ENCODE results near the gene SYNM.

Gene SYNM

GRCh38 chr15:99145778-99146177 lies 40.9 kb downstream of the SYNM start:
- no peak for ATAC-seq
- TF ChIP-seq ZNF565 (CRISPR knock-in tag; conservative IDR thresholded peaks at IDR 0.05; ENCODE audit: low read depth) = no peak
- TF ChIP-seq ISL1 (CRISPR knock-in tag; IDR thresholded peaks at IDR 0.05) = no peak
- no peak for TF ChIP-seq ZNF8 (CRISPR knock-in tag; IDR thresholded peaks at IDR 0.05)
- no peak for TF ChIP-seq ZC3H10 (CRISPR knock-in tag; IDR thresholded peaks at IDR 0.05)
- TF ChIP-seq, protein P1, sequence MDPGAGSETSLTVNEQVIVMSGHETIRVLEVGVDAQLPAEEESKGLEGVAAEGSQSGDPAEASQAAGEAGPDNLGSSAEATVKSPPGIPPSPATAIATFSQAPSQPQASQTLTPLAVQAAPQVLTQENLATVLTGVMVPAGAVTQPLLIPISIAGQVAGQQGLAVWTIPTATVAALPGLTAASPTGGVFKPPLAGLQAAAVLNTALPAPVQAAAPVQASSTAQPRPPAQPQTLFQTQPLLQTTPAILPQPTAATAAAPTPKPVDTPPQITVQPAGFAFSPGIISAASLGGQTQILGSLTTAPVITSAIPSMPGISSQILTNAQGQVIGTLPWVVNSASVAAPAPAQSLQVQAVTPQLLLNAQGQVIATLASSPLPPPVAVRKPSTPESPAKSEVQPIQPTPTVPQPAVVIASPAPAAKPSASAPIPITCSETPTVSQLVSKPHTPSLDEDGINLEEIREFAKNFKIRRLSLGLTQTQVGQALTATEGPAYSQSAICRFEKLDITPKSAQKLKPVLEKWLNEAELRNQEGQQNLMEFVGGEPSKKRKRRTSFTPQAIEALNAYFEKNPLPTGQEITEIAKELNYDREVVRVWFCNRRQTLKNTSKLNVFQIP (CRISPR knock-in tag; IDR thresholded peaks at IDR 0.05; ENCODE audit: borderline replicate concordance, low read depth) = no peak
- no peak for TF ChIP-seq TCF4 (CRISPR knock-in tag; IDR thresholded peaks at IDR 0.05; ENCODE audit: borderline replicate concordance)
- TF ChIP-seq, protein P2, sequence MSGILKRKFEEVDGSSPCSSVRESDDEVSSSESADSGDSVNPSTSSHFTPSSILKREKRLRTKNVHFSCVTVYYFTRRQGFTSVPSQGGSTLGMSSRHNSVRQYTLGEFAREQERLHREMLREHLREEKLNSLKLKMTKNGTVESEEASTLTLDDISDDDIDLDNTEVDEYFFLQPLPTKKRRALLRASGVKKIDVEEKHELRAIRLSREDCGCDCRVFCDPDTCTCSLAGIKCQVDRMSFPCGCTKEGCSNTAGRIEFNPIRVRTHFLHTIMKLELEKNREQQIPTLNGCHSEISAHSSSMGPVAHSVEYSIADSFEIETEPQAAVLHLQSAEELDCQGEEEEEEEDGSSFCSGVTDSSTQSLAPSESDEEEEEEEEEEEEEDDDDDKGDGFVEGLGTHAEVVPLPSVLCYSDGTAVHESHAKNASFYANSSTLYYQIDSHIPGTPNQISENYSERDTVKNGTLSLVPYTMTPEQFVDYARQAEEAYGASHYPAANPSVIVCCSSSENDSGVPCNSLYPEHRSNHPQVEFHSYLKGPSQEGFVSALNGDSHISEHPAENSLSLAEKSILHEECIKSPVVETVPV (CRISPR knock-in tag; IDR thresholded peaks at IDR 0.05) = no peak
- TF ChIP-seq CREB5 (CRISPR knock-in tag; IDR thresholded peaks at IDR 0.05; ENCODE audit: low read depth) = no peak
- no peak for TF ChIP-seq ARNTL (CRISPR knock-in tag; IDR thresholded peaks at IDR 0.05; ENCODE audit: borderline replicate concordance, low read depth)
- no peak for TF ChIP-seq RARB (CRISPR knock-in tag; IDR thresholded peaks at IDR 0.05)

DNA sequence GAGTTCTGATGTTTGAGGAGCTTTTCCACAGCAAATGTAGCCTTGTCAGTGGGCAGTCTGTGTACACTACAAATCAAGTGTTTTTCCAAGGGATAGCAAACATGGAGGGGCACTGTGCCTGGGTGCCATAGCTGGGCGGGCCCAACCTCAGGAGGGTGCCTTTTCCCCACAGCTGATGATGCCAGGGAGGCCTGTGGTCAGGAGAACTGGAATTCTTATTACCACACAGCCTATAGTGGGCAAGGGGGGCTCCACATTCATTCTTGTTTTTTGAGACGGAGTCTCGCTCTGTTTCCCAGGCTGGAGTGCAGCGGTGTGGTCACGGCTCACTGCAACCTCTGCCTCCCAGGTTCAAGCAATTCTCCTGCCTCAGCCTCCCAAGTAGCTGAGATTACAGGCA lies 41.8 kb downstream of the SYNM start:
- TF ChIP-seq ARNTL (CRISPR knock-in tag; IDR thresholded peaks at IDR 0.05; ENCODE audit: borderline replicate concordance, low read depth) = no peak
- no peak for TF ChIP-seq ZFP30 (CRISPR knock-in tag; IDR thresholded peaks at IDR 0.05)
- no peak for TF ChIP-seq ESRRG (CRISPR knock-in tag; IDR thresholded peaks at IDR 0.05)
- TF ChIP-seq TOX (CRISPR knock-in tag; IDR thresholded peaks at IDR 0.05; ENCODE audit: borderline replicate concordance) = no peak
- TF ChIP-seq BACH2 (CRISPR knock-in tag; IDR thresholded peaks at IDR 0.05; ENCODE audit: borderline replicate concordance) = no peak
- TF ChIP-seq, protein P1 (CRISPR knock-in tag; IDR thresholded peaks at IDR 0.05; ENCODE audit: borderline replicate concordance, low read depth) = no peak
- no peak for TF ChIP-seq ZNF8 (CRISPR knock-in tag; IDR thresholded peaks at IDR 0.05)
- TF ChIP-seq CSDC2 (CRISPR knock-in tag; IDR thresholded peaks at IDR 0.05) = no peak
- no peak for TF ChIP-seq ZNF70 (CRISPR knock-in tag; IDR thresholded peaks at IDR 0.05)
- TF ChIP-seq SNAI2 (CRISPR knock-in tag; IDR thresholded peaks at IDR 0.05) = no peak
- no peak for TF ChIP-seq ZC3H10 (CRISPR knock-in tag; IDR thresholded peaks at IDR 0.05)
- TF ChIP-seq PPARA (CRISPR knock-in tag; IDR thresholded peaks at IDR 0.05; ENCODE audit: borderline replicate concordance) = no peak
- no peak for TF ChIP-seq OSR1 (CRISPR knock-in tag; IDR thresholded peaks at IDR 0.05)
- TF ChIP-seq, protein P2 (CRISPR knock-in tag; IDR thresholded peaks at IDR 0.05) = no peak
- no peak for TF ChIP-seq RARB (CRISPR knock-in tag; IDR thresholded peaks at IDR 0.05)
- no peak for TF ChIP-seq GLIS3 (CRISPR knock-in tag; IDR thresholded peaks at IDR 0.05)
- no peak for TF ChIP-seq ZNF565 (CRISPR knock-in tag; conservative IDR thresholded peaks at IDR 0.05; ENCODE audit: low read depth)
- no peak for TF ChIP-seq CREB5 (CRISPR knock-in tag; IDR thresholded peaks at IDR 0.05; ENCODE audit: low read depth)
- TF ChIP-seq ISL1 (CRISPR knock-in tag; IDR thresholded peaks at IDR 0.05) = no peak
- no peak for ATAC-seq

- no peak for ATAC-seq
- no peak for TF ChIP-seq ESRRG (CRISPR knock-in tag; IDR thresholded peaks at IDR 0.05)
- no peak for TF ChIP-seq ZFP3 (CRISPR knock-in tag; IDR thresholded peaks at IDR 0.05)
- TF ChIP-seq ISL1 (CRISPR knock-in tag; IDR thresholded peaks at IDR 0.05) = no peak
Observed at GRCh38 chr15:99148851-99149276, 44.0 kb downstream of the SYNM start.

All from SK-N-SH treated with all-trans-retinoic acid at 6 μM for 48 hours (cell line).